Measurements from ENCODE around the gene MEGF11. TPM values are rescaled to one million over a fixed set of nuclear protein-coding genes. Genes with fewer than 3 reads are reported as not detected.
"Not testable (repeated sequence)": the region's sequence is repeated elsewhere in the genome, so short reads cannot be mapped to it uniquely, and the experiment has no call there.

MEGF11 gene
- polyA plus RNA-seq, 3 donors from 2014 or later = not detected

DNA sequence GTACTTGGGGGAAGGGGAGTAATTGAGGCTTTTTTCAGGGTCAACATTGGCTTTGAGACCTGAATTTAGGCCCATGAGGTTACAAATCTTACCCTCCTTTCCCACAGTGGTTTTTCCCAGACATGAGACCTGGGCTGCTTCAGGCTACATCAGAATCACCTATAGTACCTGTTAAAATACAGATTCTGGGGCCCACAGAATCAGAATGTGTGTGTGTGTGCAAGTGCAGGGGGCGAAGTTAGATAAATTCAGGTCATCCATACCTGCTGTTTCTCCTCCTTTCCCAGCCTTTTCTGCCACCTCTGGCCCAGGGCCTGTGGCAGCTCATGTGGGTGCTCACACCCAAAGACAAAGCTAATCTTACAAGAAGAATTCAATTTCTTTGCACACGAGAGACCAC lies 273.7 kb downstream of the MEGF11 start:
- Mint-ChIP-seq H3K9me3 (peaks cover 0 to 3% (median 0%) of the 10 kb centered on the region in 6 donors), H3K4me1 (peaks cover 0 to 5% of the 10 kb centered on the region in 2 donors), H3K27me3 (ENCODE audit: low read depth in 3 of 3) (peaks cover 9 to 13% (median 12%) of the 10 kb centered on the region in 3 donors), H3K36me3 (no peaks in the 10 kb centered on the region), H3K4me3 (peak overlapping the region in 1 of 5 donors; percentile 27), H3K27ac (no peak overlapping the region)
- no peak for DNase-seq

DNA sequence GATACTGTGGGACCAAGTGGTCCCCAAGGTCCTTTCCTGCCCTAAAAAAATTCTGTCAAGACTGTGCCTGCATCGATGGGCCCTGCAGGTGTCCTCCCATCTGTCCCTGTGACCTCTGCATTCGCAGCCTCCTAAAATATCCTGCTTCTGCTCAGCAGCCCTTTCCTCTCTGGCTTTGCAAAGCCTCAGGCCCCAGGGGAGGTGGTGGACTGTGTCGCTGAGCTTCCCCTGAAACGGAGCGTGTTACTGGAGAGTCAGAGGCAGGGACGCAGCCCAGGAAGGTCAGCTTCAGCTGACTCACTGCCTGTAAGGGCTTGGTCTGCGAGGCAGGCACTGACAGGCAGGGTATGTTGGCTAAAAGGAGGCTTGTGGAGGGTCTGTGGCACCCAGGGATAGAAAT lies 274.2 kb downstream of the MEGF11 start:
- Mint-ChIP-seq H3K36me3 (no peaks in the 10 kb centered on the region), H3K4me1 (peaks cover 0 to 5% of the 10 kb centered on the region in 2 donors), H3K27ac (no peak overlapping the region), H3K9me3 (peaks cover 0 to 3% (median 0%) of the 10 kb centered on the region in 6 donors), H3K4me3 (no peak overlapping the region), H3K27me3 (ENCODE audit: low read depth in 3 of 3) (peaks cover 9 to 13% (median 12%) of the 10 kb centered on the region in 3 donors)
- DNase-seq = no peak

DNA sequence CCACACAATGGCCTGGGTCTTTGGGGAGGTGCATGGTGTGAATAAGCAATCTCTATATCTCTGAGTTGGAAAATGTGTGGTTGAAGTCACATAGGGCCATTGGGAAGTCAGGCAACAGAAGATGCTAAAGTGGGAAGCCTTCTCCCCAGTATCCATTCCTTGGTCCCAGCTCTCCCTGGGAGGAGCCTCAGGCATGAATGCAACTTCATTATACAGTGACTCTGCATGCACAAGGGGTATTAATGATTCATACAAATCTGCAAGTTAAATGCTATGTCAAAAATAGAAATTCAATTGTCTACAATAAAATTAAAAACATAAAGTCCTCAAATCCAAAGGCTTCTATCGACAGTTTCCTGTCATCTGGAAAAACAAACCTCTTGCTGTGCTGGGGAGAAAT lies 275.4 kb downstream of the MEGF11 start:
- H3K9me3 Mint-ChIP-seq = peaks cover 0 to 3% (median 0%) of the 10 kb centered on the region in 6 donors
- no peak overlapping the region for H3K4me3 Mint-ChIP-seq
- H3K36me3 Mint-ChIP-seq = no peaks in the 10 kb centered on the region
- DNase-seq = no peak
- peaks cover 0 to 5% of the 10 kb centered on the region in 2 donors for H3K4me1 Mint-ChIP-seq
- no peak overlapping the region for H3K27ac Mint-ChIP-seq
- H3K27me3 Mint-ChIP-seq (ENCODE audit: low read depth in 3 of 3) = peaks cover 4 to 8% (median 7%) of the 10 kb centered on the region in 3 donors

DNA sequence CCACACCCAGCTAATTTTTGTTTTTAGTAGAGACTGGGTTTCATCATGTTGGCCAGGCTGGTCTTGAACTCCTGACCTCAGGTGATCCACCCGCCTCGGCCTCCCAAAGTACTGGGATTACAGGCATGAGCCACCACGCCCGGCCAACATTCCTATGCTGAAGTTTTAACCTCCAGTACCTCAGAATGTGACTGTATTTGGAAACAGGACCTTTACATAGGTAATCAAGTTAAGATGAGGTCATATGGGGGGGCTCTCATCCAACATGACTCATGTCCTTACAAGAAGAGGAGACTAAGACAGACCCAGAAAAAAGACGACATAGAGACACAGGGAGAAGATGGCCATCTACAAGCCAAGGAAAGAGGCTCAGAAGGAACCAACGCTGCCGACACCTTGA lies 277.4 kb downstream of the MEGF11 start:
- H3K27me3 Mint-ChIP-seq (ENCODE audit: low read depth in 3 of 3) = peaks cover 3 to 12% (median 8%) of the 10 kb centered on the region in 3 donors
- H3K36me3 Mint-ChIP-seq, DNase-seq, H3K4me1 Mint-ChIP-seq, H3K9me3 Mint-ChIP-seq, H3K4me3 Mint-ChIP-seq, H3K27ac Mint-ChIP-seq: not testable (repeated sequence)

DNA sequence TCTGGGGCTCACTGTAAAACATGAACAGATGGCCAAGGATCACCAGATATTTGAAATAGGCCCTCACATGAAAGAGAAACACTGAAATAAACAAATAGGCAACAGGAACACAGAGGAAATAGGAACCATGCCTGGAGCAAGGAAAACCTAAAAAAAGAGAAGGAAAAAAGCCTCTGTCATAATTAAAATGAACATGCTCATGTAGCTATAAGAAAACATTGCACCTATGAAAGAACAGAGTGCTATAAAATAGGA lies 281.9 kb downstream of the MEGF11 start:
- H3K36me3 Mint-ChIP-seq = no peaks in the 10 kb centered on the region
- H3K27me3 Mint-ChIP-seq (ENCODE audit: low read depth in 3 of 3) = peaks cover 8 to 30% (median 8%) of the 10 kb centered on the region in 3 donors
- H3K9me3 Mint-ChIP-seq = no peaks in the 10 kb centered on the region
- no peaks in the 10 kb centered on the region for H3K4me1 Mint-ChIP-seq
- no peak for DNase-seq
- no peak overlapping the region for H3K27ac Mint-ChIP-seq
- no peak overlapping the region for H3K4me3 Mint-ChIP-seq

DNA sequence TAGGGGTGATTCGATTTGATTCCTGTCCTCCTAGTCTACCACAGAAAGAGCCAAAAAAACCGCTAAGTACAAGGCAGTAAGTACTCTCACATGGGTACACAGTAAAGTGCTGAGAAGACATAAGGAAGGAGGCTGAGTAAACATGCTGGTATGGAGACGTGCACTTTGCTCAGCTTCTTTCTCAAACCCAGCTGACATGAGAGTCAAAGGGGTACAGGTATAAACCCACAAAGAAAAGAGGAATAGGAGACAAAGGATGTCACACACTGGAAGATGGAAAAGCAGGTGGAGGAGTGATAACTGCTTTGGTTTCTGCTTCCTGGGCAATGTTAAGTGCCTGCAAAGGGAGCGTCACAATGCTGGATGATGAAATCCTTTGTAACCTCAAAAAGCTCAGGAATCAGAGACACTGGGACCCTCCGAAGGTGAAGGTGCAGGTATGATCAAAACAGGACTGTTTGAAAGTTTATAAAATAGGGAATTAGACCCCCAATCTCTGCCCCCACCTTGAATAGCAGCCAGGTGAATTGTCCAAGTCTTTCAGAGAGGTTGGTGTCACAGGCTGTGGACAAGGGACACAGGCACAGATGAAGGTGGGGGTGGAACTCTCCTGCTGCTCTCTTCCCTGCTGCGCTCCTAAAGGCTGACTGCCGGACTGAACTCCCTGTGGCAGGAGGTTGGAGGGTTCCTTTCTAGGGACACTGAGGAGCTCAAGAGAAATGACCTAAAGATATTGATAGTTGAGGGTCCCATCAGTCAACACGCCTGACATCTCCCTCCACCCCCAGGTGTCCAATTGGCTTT lies 282.4 kb downstream of the MEGF11 start:
- Mint-ChIP-seq H3K9me3 (no peaks in the 10 kb centered on the region), H3K27me3 (ENCODE audit: low read depth in 3 of 3) (peaks cover 8 to 30% (median 10%) of the 10 kb centered on the region in 3 donors), H3K36me3 (no peaks in the 10 kb centered on the region), H3K4me1 (no peaks in the 10 kb centered on the region), H3K27ac (no peak overlapping the region), H3K4me3 (no peak overlapping the region)
- no peak for DNase-seq

DNA sequence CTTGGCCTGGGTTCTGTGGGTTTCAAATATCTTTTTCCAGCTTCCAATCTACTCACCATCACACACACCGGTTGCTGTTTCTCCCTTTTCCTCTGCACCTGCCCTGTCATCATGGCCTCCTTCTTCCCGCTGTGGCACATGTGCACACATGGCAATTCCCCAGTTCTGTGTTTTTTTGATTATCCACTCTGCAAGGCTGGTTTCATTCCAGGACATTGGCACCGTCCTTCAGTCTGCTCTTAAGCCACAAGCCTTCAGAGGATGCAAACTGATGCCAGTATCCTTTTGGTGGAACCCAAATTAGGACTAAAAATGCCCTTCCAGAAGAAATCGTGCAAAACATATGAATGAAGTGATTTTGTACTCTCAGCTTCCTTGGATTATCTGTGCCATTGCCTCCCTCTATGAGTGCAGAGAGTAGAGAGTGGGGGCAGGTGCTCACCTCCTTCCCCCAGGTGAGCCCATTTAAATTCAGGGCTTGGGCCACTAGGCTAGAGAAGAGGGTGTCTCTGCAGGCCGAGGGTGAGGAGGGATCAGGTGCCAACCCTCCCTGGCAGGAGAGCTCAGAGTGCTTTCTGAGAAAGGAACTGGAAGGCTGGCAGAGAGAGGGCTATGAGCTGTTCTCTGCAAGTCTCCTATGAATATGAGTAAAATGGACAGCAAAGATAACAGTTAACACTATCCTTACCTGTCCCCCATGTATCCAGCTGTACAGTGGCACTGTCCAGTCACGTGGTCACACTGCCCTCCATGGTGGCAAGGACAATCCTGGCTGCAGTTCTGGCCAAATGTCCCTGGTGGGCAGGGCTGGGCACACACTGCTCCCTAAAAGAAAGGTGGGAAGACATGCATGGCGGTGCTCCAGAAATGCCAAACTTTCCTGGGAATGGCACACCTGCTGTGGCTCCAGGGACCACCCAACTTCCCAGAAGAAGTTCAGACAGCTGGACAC lies 283.4 kb downstream of the MEGF11 start:
- no peak for DNase-seq
- Mint-ChIP-seq H3K27me3 (ENCODE audit: low read depth in 3 of 3) (peaks cover 3 to 30% (median 10%) of the 10 kb centered on the region in 3 donors), H3K4me1 (no peaks in the 10 kb centered on the region), H3K9me3 (no peaks in the 10 kb centered on the region), H3K27ac (no peak overlapping the region), H3K36me3 (no peaks in the 10 kb centered on the region), H3K4me3 (no peak overlapping the region)

DNA sequence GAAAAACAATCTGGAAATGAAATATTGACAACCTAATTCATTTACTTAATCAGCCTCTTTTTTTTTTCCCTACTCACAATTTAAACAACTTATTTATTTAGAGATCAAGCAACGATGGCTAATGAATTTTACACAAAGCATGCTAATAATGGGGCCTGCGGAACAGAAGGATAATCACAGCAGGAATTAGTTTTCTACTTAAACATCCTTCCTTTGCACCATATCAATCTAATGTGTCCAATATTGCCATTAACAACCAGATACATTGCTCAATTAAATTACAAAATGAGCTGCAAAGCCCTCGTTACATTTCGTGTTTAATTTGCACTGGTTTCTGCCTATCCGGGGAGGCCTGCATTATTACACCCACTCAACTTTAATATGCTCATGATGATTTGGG lies 285.0 kb downstream of the MEGF11 start:
- no peak overlapping the region for H3K4me3 Mint-ChIP-seq
- DNase-seq = no peak
- H3K9me3 Mint-ChIP-seq = no peaks in the 10 kb centered on the region

DNA sequence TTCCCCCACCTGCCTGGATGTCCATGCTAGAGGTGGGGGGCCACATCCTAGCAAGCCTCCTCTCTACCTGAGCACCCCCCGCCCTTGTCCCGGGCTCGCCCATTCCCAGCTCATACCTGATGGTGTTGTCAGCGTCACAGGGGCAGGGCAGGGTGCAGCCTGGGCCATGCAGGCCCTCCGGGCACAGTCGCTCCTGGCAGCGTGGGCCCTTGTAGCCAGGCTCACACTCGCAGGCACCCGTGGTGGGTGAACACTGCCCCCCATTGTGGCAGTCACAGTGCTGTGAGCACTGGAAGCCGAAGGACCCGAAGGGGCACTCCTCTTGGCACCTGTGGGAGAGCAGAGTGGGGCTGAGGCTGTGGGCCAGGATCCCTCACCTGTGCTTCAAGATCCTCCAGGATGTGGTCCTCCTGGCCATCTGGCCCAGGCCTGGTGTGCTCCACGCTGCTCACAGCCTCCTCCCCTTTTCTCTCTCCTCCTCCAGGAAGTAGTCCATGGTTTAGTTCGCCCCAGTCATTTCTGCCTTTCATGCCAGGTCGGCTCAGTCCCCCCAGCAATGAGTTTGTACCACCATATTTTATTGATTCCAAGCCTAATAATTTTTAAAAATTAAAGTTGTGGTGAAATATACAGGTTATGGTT lies 288.6 kb downstream of the MEGF11 start:
- Mint-ChIP-seq H3K4me1 (no peaks in the 10 kb centered on the region), H3K27me3 (ENCODE audit: low read depth in 3 of 3) (peaks cover 6 to 11% (median 8%) of the 10 kb centered on the region in 3 donors), H3K27ac (no peak overlapping the region), H3K4me3 (no peak overlapping the region), H3K9me3 (no peaks in the 10 kb centered on the region), H3K36me3 (no peaks in the 10 kb centered on the region)
- DNase-seq = no peak

More for the DNA sequence above, 285.0 kb downstream of the MEGF11 start:
- Mint-ChIP-seq H3K36me3 (no peaks in the 10 kb centered on the region), H3K27me3 (ENCODE audit: low read depth in 3 of 3) (peaks cover 1 to 30% (median 9%) of the 10 kb centered on the region in 3 donors), H3K4me1 (no peaks in the 10 kb centered on the region), H3K27ac (no peak overlapping the region)

DNA sequence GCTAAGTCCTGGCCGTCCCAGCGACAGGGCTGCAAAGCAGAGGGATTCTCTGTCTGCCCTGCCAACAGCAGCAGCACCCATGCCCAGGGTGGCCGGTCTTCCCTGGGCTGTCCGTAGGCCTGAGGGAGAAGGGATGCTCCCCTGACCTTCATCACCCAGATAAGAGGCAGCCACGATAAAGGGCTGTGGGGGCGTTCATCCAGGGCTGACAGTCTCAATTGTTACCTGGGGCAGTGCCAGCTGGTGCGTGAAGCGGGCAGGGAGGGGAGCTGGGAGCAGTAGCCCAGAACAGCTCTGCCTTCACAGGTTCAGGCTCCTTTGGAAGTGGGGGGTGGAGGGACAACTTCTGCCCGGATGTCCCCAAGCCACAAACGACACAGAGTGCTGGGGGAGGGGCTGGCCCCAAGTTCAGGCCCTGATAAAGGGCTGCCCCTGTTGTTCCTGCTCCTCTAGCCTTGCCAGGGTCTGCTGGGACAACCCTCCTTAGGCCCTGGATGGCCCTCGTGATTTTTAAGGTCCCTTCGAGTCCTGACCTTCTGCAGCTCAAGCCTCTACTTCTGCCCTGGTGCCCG lies 289.6 kb downstream of the MEGF11 start:
- Mint-ChIP-seq H3K36me3 (no peaks in the 10 kb centered on the region), H3K4me3 (no peak overlapping the region), H3K4me1 (no peaks in the 10 kb centered on the region), H3K9me3 (no peaks in the 10 kb centered on the region), H3K27me3 (ENCODE audit: low read depth in 3 of 3) (peaks cover 6 to 12% (median 8%) of the 10 kb centered on the region in 3 donors), H3K27ac (no peak overlapping the region)
- no peak for DNase-seq

DNA sequence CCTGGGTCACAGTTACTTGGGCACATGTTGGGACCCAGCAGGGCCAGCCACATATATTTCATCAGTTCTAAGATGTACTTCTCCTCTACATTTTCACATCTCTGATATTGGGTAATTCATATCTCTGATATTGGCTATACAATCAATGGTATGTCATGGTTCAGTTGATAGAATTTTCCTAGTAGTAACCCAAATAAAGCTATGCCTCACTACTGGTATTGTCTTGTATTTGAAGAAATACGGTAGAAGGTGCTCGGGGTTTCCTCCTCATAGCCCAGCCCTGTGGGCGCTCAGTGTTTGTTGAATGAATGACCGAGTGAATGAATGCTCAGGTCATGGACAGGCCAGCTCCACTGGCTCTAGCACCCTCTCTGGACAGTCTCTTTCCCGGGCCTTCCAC lies 290.2 kb downstream of the MEGF11 start:
- Mint-ChIP-seq H3K4me1 (no peaks in the 10 kb centered on the region), H3K27ac (no peak overlapping the region), H3K27me3 (ENCODE audit: low read depth in 3 of 3) (peaks cover 6 to 12% (median 9%) of the 10 kb centered on the region in 3 donors), H3K9me3 (no peaks in the 10 kb centered on the region), H3K4me3 (no peak overlapping the region), H3K36me3 (no peaks in the 10 kb centered on the region)
- DNase-seq = no peak

DNA sequence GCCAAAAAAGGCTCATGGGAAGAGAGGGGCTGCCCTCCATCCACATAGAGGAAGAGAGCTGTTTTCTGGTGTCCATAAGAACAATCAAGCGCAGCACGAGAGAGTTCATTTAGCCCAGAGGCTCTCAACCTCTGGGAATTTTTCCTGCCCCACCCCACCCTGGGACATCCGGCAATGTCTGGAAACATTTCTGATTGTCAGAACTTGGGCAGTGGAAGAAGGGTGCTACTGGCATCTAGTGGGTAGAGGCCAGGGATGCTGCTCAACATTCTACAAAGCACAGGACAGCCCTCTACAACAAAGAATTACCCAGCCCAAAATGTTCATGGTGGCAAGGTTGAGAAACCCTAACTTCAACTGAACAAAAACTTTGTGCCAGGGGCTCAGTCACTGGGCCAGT lies 291.4 kb downstream of the MEGF11 start:
- H3K4me1 Mint-ChIP-seq = no peaks in the 10 kb centered on the region
- no peak for DNase-seq
- H3K9me3 Mint-ChIP-seq = no peaks in the 10 kb centered on the region
- H3K36me3 Mint-ChIP-seq = no peaks in the 10 kb centered on the region
- H3K27me3 Mint-ChIP-seq (ENCODE audit: low read depth in 3 of 3) = peaks cover 6 to 9% (median 8%) of the 10 kb centered on the region in 3 donors
- H3K27ac Mint-ChIP-seq = no peak overlapping the region
- no peak overlapping the region for H3K4me3 Mint-ChIP-seq

DNA sequence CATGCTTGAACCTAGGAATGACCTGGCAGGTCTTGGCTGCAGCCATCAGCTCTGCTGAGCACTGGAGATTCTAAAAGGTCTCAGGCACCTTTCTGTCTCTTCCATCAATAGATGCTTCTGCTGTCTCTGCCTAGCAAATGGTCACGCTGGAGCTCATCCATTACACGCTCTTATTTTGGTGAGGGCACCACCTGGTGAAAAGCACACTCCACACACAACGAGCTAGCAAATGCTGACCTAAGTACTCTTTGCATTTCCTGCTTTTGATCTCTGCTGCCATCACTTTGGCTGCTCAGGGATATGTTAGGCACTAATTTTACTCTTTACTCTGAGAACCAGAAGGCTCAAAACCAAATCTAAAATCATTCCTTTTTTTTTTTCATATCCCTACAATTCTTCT lies 293.0 kb downstream of the MEGF11 start:
- Mint-ChIP-seq H3K27me3 (ENCODE audit: low read depth in 3 of 3) (peaks cover 7 to 10% (median 9%) of the 10 kb centered on the region in 3 donors), H3K4me1 (no peaks in the 10 kb centered on the region), H3K9me3 (no peaks in the 10 kb centered on the region), H3K36me3 (no peaks in the 10 kb centered on the region), H3K27ac (no peak overlapping the region), H3K4me3 (no peak overlapping the region)
- DNase-seq = no peak

Data from immature natural killer cell (primary cell).